GM21447 (cell line): ENCODE data around the gene KLRF1.

ENCODE experiments used
- ATAC-seq: cut with Tn5 transposase; IDR thresholded peaks from one replicate; pipeline ENCODE4 v1.9.1; 2021; ENCODE audit not compliant: unreplicated experiment

The KLRF1 gene

DNA sequence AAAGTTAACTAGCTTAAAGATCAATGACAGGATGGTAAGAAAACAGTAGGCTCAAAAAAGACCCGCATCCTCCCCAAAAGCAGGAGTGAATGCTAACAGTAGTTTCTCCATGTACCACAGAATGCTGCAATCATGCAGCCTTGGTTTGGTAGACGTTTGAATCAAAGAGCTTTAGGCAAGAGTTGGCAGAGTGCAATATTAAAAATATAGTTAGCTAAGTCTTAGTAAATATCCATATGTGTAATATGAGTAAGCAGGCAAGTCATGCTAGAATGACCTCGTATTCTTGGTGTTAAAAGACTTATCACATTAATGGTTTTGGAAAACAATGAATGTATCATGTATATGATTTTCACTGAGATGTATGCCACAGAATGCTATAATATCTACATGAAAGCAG is 18.8 kb upstream of the KLRF1 start:
- no peak for ATAC-seq

GRCh38 chr12:9809338-9809737 is 17.9 kb upstream of the KLRF1 start:
- ATAC-seq, result no peak

DNA sequence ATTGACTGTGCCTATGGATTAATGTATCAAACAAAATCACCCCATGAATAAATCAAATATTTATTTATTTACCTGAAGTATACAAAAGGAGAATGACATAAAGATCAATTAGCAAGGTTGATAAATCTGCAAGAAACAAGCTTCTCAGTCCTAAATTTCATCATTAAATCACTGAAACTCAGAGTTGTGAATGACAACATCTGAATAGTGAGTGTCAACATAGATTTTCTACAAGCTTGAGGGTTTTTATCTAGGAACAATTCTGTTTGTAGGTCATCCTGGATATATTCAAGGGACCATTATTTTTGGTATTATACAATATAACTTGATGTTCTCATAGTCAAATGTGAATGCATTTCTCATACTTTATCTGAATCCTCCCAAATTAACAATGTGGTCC is 17.4 kb upstream of the KLRF1 start:
- no peak for ATAC-seq

DNA sequence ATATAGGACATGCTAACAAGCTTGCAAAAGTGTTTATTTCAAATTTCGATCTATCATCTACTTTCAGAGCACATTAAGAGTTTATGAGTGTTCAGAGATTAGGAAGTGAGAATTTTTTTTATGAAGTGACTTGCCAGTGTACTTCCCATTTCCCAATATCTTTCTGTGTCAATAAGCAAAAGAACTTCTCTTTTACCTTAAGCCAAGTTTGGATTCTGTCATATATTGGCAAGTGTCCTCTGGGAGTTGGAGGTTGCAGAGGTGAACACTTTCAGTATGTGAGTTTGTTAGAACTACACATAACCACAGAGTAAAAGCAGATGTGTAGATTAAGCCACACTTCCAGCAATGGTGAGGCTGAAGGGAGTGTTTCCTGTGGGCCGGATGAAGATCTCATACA is 16.6 kb upstream of the KLRF1 start:
- ATAC-seq, result no peak

GRCh38 chr12:9811621-9812020 is 15.7 kb upstream of the KLRF1 start:
- ATAC-seq, result no peak

GRCh38 chr12:9813821-9814798 is 13.2 kb upstream of the KLRF1 start:
- ATAC-seq, result peak; percentile 88

DNA sequence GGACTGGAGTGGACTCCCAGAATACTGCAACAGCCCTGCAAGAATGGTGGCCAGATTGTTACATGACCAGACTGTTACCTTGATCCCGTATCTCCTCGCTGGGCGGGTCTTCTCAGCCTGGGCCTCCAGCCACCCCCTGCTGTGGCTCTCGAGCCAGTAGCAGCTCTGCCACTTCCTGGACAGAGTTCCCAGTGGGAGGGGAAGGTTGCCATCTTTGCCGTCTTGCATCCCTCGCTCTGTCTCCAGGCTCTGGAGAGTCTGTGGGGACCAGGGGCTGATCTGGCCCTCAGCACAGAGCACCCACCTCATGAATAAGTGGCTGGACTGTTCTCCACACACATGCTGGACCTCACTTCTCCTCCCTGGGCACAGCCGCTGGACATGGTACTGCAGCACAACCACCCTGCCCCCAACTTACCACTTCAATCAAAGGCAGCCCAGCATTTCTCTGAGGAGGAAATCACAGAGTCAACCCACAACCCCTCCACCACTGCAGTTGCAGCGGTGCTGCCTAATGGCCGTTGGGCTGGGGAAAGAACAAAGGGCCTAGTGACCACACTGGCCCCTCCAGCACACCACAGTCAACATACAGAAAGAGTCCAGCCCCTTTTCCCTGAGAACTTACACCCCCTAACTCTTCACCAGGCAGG is 6.9 kb upstream of the KLRF1 start:
- ATAC-seq, result no peak

DNA sequence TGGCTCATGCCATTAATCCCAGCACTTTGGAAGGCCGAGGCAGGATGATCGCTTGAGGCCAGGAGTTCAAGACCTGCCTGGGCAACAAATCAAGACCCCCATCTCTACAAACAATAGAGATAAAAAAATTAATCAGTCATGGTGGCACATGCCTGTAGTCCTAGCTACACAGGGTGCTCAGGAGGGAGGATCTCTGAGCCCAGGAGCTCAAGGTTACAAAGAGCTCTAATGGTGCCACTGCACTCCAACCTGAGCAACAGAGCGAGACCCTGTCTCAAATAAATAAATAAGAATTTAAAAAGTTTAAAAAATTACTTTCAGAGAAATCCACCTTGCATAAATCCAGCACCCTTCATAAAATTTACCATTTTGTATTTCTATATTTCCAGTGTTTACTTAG is 2.2 kb downstream of the KLRF1 start:
- ATAC-seq, result no peak

DNA sequence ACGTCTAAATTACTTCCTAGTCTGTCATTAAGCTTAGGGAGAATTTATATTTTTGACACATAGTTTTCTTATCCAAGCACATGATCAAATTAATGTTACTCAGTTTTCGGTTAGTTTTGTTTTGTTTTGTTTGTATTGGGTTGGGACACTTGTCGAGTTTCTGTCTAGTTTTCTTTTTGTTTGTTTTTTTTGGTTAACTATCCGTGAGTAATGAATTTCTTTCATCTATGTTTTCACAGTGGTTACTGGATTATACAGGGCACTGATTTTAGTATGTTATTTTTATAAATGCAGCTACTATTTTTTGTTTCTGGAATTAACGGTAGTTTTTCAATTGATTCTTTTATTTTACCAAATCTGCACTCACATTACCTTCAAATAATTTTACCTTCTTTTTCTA is 2.7 kb downstream of the KLRF1 start:
- ATAC-seq, result no peak

DNA sequence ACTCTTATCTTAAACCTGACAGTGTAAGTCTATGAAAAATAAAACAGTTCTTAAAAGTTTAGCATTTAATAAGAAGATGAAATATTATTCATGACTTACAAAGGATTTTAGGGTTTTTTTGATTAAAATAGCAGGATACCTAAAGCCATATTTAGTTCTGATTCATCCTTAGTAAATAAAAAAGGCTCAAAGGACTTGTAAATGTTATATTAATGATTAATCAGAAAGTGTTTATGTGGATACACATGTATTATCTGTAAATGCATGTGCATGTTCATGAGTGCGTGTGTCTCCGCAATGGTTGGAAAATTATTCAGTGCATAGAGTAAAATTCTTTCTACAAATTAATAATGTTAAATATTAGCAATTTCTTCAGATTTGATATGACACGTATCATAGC is 4.4 kb downstream of the KLRF1 start:
- no peak for ATAC-seq

DNA sequence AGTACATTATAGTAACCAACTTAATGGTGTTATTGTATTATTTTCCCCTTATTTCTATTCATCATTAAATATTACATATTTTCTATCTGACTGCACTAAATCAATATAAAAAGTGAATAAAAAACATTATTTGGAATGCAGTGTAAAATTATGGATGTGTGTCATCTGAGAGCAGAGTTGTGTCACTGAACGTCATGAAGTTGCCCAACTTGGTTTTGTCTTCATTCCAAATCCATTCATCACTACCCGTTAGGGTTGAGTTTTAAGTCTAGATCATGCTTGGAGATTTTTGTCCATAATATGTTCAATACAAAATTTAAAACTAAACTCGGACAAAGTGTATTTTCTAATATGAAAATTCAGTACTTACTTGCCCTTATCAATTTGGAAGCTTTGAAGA is 16.1 kb downstream of the KLRF1 start:
- no peak for ATAC-seq

DNA sequence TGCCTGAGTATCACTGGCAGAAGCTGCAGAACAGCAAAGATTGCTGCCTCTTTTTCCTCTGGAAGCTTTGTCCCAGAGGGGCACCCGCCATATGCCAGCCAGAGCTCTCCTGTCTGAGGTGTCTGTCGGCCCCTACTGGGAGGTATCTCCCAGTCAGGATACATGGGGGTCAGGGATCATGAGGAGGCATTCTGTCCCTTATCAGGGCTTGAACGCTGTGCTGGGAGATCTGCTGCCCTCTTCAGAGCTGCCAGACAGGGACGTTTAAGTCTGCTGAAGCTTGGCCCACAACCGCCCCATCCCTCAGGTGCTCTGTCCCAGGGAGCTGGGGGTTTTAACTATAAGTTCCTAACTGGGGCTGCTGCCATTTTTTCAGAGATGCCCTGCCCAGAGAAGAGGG is 21.6 kb downstream of the KLRF1 start:
- no peak for ATAC-seq

- no peak for ATAC-seq
Measured at GRCh38 chr12:9851050-9851449, 23.8 kb downstream of the KLRF1 start.

GRCh38 chr12:9851927-9852326 is 24.6 kb downstream of the KLRF1 start:
- ATAC-seq, result no peak

DNA sequence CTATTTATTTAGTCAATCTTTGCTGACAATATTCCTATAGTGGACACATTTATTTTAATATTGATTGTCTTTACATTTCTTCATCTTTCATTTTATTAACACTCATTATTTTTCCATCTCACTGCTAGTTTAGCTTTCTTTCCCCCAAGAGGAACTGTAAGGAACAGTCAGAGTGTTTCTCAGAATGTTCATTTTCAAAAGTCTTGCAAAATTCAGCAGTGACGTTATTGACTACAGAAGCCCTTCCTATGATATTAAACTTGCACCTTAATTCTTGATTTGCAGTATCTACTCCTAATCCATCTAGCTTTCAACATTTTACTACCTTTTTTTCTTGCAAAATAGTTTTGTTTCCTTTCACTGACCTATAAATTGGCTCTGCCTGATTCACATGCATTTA is 28.9 kb downstream of the KLRF1 start:
- no peak for ATAC-seq

GRCh38 chr12:9856894-9857293 is 29.6 kb downstream of the KLRF1 start:
- ATAC-seq, result no peak

GRCh38 chr12:9858135-9858534 is 30.9 kb downstream of the KLRF1 start:
- ATAC-seq, result no peak

- ATAC-seq, result no peak
Measured at GRCh38 chr12:9864913-9865675, 37.8 kb downstream of the KLRF1 start.

GRCh38 chr12:9866860-9867269 is 39.6 kb downstream of the KLRF1 start:
- ATAC-seq, result no peak

DNA sequence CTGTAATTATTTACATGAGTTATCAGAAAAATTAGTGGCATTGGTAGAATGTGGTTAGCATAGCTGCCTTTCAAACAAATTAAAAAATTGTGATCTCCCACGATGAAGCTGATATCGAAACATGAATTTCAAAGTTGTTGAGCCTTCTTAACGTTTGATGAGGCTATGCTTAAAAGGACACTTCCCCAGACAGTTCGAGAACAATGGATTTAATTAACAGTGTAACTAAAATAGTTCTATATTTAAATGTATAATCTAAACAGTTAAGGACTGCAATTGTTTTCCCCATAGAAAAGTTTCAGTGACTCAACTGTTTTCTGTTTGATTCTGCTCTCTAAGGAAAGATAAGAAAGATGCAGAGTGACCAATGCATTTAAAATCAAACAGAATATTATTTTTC is 40.2 kb downstream of the KLRF1 start:
- no peak for ATAC-seq

GRCh38 chr12:9868311-9868801 is 41.1 kb downstream of the KLRF1 start:
- ATAC-seq, result no peak

DNA sequence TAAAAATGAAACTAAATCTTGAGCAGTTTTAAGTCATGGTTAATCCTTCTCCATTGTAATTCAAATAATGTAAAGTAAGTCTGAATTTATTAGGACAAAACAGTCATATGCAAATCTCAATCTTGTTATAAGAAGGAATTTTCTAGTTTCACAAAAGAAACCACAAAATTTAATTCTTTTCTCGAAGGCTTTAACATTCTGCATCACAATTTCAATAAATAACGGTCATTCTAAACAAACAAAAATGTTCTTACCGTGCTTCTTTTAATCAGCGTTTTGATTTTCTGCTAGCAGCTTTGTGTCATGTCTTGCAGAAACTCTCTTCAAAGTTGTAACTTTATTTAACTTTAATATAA is 41.6 kb downstream of the KLRF1 start:
- ATAC-seq, result no peak
